ENCODE measurements around the gene ZMYND11.

GRCh38 chr10:167383-167782 is 32.1 kb downstream of the ZMYND11 start:
- no peak for TF ChIP-seq CTCF (IDR thresholded peaks at IDR 0.05; ENCODE audit: low read length)
- TF ChIP-seq EZH2 (IDR thresholded peaks at IDR 0.05; ENCODE audit: borderline replicate concordance, low read length) = no peak

Measured in OCI-LY1 (cell line).